Activated CD4-positive, alpha-beta T cell treated with anti-CD3 and anti-CD28 coated beads, Interleukin-2, amount 10 ng/mL, durations not matched to agents 7 days and 5 days (primary cell): Measurements from ENCODE around the gene IPO11. TPM values are rescaled to one million over a fixed set of nuclear protein-coding genes. Genes with fewer than 3 reads are reported as not detected.
A peak's percentile ranks its signal among the peaks of the same experiment; 100 is the strongest.

Experiments used
- CTCF ChIA-PET: fragments of 350-600 bp; sonication (Branson Sonifier 250); formaldehyde crosslinking; loops from one replicate; lab custom pipeline; 2021; ENCODE audit warnings: antibody characterized with exemption; lab: Charles Lee
- POLR2A ChIA-PET: fragments of 350-600 bp; sonication (Branson Sonifier 250); formaldehyde crosslinking; loops from one replicate; lab custom pipeline; 2021; ENCODE audit warnings: antibody characterized with exemption; lab: Charles Lee
- DNase-seq: peaks from one replicate; pipeline ENCODE4 v3.0.0-alpha.2; 2020
- H3K27ac Mint-ChIP-seq: one replicate; pipeline ENCODE4 v1.8.0; 2021; ENCODE audit warnings: mild to moderate bottlenecking, moderate library complexity, mixed read lengths
- H3K27me3 Mint-ChIP-seq: one replicate; pipeline ENCODE4 v1.8.0; 2021; ENCODE audit warnings: mixed read lengths
- H3K36me3 Mint-ChIP-seq: one replicate; pipeline ENCODE4 v1.8.0; 2021; ENCODE audit warnings: low read depth, mixed read lengths
- H3K4me1 Mint-ChIP-seq: one replicate; pipeline ENCODE4 v1.8.0; 2021; ENCODE audit warnings: mixed read lengths
- H3K4me3 Mint-ChIP-seq: one replicate; pipeline ENCODE4 v1.8.0; 2021; ENCODE audit warnings: mild to moderate bottlenecking, moderate library complexity, mixed read lengths
- H3K9me3 Mint-ChIP-seq: one replicate; pipeline ENCODE4 v1.8.0; 2021; ENCODE audit warnings: mixed read lengths
- total RNA-seq, 2 experiments: library from RNA; stranded (reverse); gene quantifications; one replicate each; pipeline ENCODE4 v1.2.3, GENCODE V29; 2021

Gene IPO11
- total RNA-seq, 2 experiments from 2014 or later: 27.3 to 29.9 TPM

- H3K27me3 Mint-ChIP-seq: no peaks in the 10 kb centered on the region
- CTCF ChIA-PET: interaction anchor here (0.6 to 3.6 kb wide), 15 partner anchors 9 to 200 kb away, joined by 3 to 22 read pairs (median 3); partner anchors contain the start of gene IPO11
- H3K27ac Mint-ChIP-seq: peak within 1 kb of the TSS; percentile 92
- peaks cover 18% of the 10 kb centered on the region for H3K36me3 Mint-ChIP-seq
- POLR2A ChIA-PET: interaction anchor here (0.6 to 2.2 kb wide), 4 partner anchors 9 to 131 kb away, joined by 3 to 8 read pairs (median 4); partner anchors contain the start of gene IPO11
- peak; percentile 96 for DNase-seq
- H3K4me1 Mint-ChIP-seq: peaks cover 31% of the 10 kb centered on the region
- H3K9me3 Mint-ChIP-seq: no peaks in the 10 kb centered on the region
- peak within 1 kb of the TSS; percentile 100 for H3K4me3 Mint-ChIP-seq
Observed at GRCh38 chr5:62403411-62404250, 8.9 kb upstream of the IPO11 start, which contains the start of gene DIMT1. TSS of gene DIMT1 (minus strand) at chr5:62403905. CDS start at chr5:62403772, 133 bp downstream.

GRCh38 chr5:62413711-62414110, 1.1 kb downstream of the IPO11 start:
- Mint-ChIP-seq H3K4me1 (peaks cover 22% of the 10 kb centered on the region), H3K36me3 (peaks cover 3% of the 10 kb centered on the region), H3K9me3 (no peaks in the 10 kb centered on the region), H3K4me3 (peak overlapping the region; percentile 83), H3K27me3 (no peaks in the 10 kb centered on the region), H3K27ac (peak overlapping the region; percentile 90)
- CTCF ChIA-PET: interaction anchor here (1.1 to 3.1 kb wide), 2 partner anchors 11 to 51 kb away, joined by 3 to 22 read pairs; partner anchors contain the start of gene DIMT1
- POLR2A ChIA-PET: no interaction called here
- no peak for DNase-seq

DNA sequence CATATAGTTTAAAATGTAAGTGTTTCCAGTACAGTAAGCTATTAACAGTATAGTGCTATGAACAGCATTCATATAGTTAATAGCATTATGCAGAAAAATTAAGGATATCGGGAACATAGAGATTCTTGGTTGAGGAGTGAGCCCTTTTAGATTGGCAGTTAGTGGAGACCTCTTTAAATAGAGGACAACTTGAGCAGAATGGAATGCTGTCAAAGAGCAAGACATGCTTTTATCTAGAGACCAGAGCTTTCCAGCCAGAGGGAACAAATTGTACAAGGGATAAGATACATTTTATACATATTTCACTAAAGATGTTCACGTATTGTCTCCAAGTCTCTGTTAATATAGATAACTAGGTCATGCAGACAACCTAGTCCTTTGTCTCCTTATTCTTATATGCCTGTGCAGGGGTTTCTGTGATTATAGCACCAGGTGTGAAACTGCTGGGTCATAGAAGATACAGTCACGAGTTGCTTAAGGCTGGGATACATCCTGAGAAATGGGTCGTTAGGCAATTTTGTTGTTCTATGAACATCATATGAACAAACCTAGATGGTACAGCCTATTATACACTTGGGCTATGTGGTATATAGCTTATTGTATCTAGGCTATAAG, 6.0 kb downstream of the IPO11 start:
- Mint-ChIP-seq H3K36me3 (peaks cover 3% of the 10 kb centered on the region), H3K9me3 (no peaks in the 10 kb centered on the region), H3K27me3 (no peaks in the 10 kb centered on the region), H3K4me3 (no peak overlapping the region), H3K4me1 (peaks cover 17% of the 10 kb centered on the region), H3K27ac (no peak overlapping the region)
- POLR2A ChIA-PET: no interaction called here
- no peak for DNase-seq
- CTCF ChIA-PET: interaction anchor here (0.8 to 1.1 kb wide), 4 partner anchors 12 to 15 kb away, joined by 3 to 5 read pairs (median 3); partner anchors contain the start of gene DIMT1

DNA sequence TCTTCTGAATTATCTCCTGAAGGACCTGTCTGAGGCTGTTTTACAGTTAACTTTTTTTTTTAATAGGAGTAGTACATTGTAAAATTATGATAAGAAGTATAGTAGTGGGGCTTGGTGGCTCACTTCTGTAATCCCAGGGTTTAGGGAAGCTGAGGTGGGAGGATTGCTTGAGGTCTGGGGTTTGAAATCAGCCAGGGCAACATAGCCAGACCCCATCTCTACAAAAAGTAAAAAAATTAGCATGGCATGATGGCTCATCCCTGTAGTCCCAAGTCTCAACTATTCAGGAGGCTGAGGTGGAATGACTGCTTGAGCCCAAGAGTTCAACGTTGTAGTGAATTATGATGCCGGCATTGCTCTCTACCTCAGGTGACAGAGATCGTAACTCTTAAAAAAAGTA, 7.0 kb downstream of the IPO11 start:
- H3K27me3 Mint-ChIP-seq: no peaks in the 10 kb centered on the region
- POLR2A ChIA-PET: no interaction called here

GRCh38 chr5:62421414-62421813, 8.9 kb downstream of the IPO11 start:
- Mint-ChIP-seq H3K36me3 (peaks cover 3% of the 10 kb centered on the region), H3K27ac (no peak overlapping the region), H3K27me3 (no peaks in the 10 kb centered on the region), H3K4me1 (peaks cover 5% of the 10 kb centered on the region), H3K9me3 (no peaks in the 10 kb centered on the region), H3K4me3 (no peak overlapping the region)
- DNase-seq: no peak
- CTCF ChIA-PET: interaction anchor here (0.9 to 1.8 kb wide), 3 partner anchors 9 to 12 kb away, joined by 3 to 8 read pairs (median 4); partner anchors contain the start of gene IPO11
- POLR2A ChIA-PET: no interaction called here

More for the DNA sequence above, 7.0 kb downstream of the IPO11 start:
- no peak for DNase-seq
- Mint-ChIP-seq H3K4me3 (no peak overlapping the region), H3K36me3 (peaks cover 3% of the 10 kb centered on the region), H3K27ac (no peak overlapping the region), H3K9me3 (no peaks in the 10 kb centered on the region), H3K4me1 (peaks cover 8% of the 10 kb centered on the region)
- CTCF ChIA-PET: interaction anchor here (0.6 kb wide), 1 partner anchor 235 kb away, joined by 3 read pairs; no protein-coding TSS in a partner anchor

- H3K27ac Mint-ChIP-seq: no peak overlapping the region
- no peaks in the 10 kb centered on the region for H3K27me3 Mint-ChIP-seq
- ChIA-PET POLR2A (no interaction called here), CTCF (no interaction called here)
- H3K36me3 Mint-ChIP-seq: no peaks in the 10 kb centered on the region
- DNase-seq: no peak
- H3K9me3 Mint-ChIP-seq: no peaks in the 10 kb centered on the region
- peaks cover 5% of the 10 kb centered on the region for H3K4me1 Mint-ChIP-seq
- H3K4me3 Mint-ChIP-seq: no peak overlapping the region
Observed at GRCh38 chr5:62424763-62425162, 12.2 kb downstream of the IPO11 start.

- ChIA-PET POLR2A (no interaction called here), CTCF (interaction anchor here (0.7 to 2.8 kb wide), 7 partner anchors 8 to 27 kb away, joined by 3 to 8 read pairs (median 4); no protein-coding TSS in a partner anchor)
- H3K4me1 Mint-ChIP-seq: peaks cover 10% of the 10 kb centered on the region
- no peaks in the 10 kb centered on the region for H3K9me3 Mint-ChIP-seq
- peak overlapping the region; percentile 9 for H3K27ac Mint-ChIP-seq
- DNase-seq: no peak
- no peaks in the 10 kb centered on the region for H3K36me3 Mint-ChIP-seq
- no peaks in the 10 kb centered on the region for H3K27me3 Mint-ChIP-seq
- H3K4me3 Mint-ChIP-seq: no peak overlapping the region
Observed at GRCh38 chr5:62431735-62432620, 19.4 kb downstream of the IPO11 start.

DNA sequence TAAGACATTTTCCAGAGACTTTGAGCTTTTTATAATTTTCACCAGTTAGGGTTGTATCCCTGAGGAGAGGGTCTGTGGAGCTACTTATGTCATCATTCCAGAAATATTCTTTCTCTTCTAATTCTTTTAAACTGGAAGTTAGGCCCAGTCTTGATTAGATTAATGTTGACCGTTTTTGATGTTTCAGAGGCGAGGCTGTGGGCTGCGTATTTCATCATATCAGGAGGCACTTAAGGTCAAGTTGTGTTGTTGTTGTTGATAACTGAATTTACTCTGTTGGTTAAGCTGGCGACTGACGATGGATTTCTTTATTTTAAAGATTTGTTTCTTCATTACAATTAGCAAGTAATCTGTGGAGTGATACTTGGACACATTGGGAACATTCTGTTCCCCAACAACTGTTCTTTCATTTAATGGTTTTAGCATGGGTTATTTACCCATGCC, 20.1 kb downstream of the IPO11 start:
- ChIA-PET POLR2A (no interaction called here), CTCF (interaction anchor here (0.7 to 1.6 kb wide), 3 partner anchors 11 to 21 kb away, joined by 3 to 4 read pairs (median 4); no protein-coding TSS in a partner anchor)
- H3K27ac Mint-ChIP-seq: no peak overlapping the region
- H3K4me1 Mint-ChIP-seq: peaks cover 10% of the 10 kb centered on the region
- no peak overlapping the region for H3K4me3 Mint-ChIP-seq
- no peaks in the 10 kb centered on the region for H3K9me3 Mint-ChIP-seq
- H3K36me3 Mint-ChIP-seq: no peaks in the 10 kb centered on the region
- H3K27me3 Mint-ChIP-seq: no peaks in the 10 kb centered on the region
- DNase-seq: no peak

GRCh38 chr5:62448528-62448927, 36.0 kb downstream of the IPO11 start:
- H3K27me3 Mint-ChIP-seq: no peaks in the 10 kb centered on the region
- H3K9me3 Mint-ChIP-seq: no peaks in the 10 kb centered on the region
- H3K4me1 Mint-ChIP-seq: no peaks in the 10 kb centered on the region
- ChIA-PET POLR2A (no interaction called here), CTCF (interaction anchor here (0.6 kb wide), 1 partner anchor 9 kb away, joined by 3 read pairs; no protein-coding TSS in a partner anchor)
- H3K36me3 Mint-ChIP-seq: peaks cover 10% of the 10 kb centered on the region
- no peak for DNase-seq
- no peak overlapping the region for H3K27ac Mint-ChIP-seq
- H3K4me3 Mint-ChIP-seq: no peak overlapping the region

- Mint-ChIP-seq H3K4me1 (no peaks in the 10 kb centered on the region), H3K9me3 (no peaks in the 10 kb centered on the region), H3K36me3 (peaks cover 12% of the 10 kb centered on the region), H3K27ac (no peak overlapping the region), H3K4me3 (no peak overlapping the region), H3K27me3 (no peaks in the 10 kb centered on the region)
- ChIA-PET CTCF (no interaction called here), POLR2A (no interaction called here)
- DNase-seq: no peak
Observed at GRCh38 chr5:62450259-62450658, 37.7 kb downstream of the IPO11 start.

GRCh38 chr5:62457071-62457470, 44.5 kb downstream of the IPO11 start:
- H3K27ac Mint-ChIP-seq: no peak overlapping the region
- no peaks in the 10 kb centered on the region for H3K9me3 Mint-ChIP-seq
- H3K27me3 Mint-ChIP-seq: no peaks in the 10 kb centered on the region
- peaks cover 5% of the 10 kb centered on the region for H3K4me1 Mint-ChIP-seq
- ChIA-PET POLR2A (no interaction called here), CTCF (no interaction called here)
- no peak for DNase-seq
- no peak overlapping the region for H3K4me3 Mint-ChIP-seq
- H3K36me3 Mint-ChIP-seq: peaks cover 4% of the 10 kb centered on the region

DNA sequence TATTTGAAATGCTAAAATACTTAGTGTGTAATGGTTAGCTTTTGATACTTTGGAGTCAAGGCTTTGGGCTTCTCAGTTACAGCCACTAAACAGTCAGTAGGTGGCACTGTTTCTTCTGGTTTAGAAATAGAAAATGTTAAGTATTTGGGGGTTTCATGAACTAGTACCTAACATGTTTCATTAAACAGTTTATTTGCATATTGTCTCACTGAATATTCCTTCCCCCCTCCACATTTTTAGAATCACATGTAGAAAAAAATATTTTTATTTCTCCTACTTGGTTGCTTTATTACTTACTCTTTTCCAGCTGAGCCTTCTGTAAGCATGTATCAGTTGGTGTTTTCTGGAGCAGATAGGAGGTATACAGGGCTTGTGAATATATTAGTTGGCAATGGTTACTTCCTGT, 48.0 kb downstream of the IPO11 start:
- CTCF ChIA-PET: interaction anchor here (0.6 to 1.5 kb wide), 4 partner anchors 17 to 319 kb away, joined by 3 to 5 read pairs (median 4); no protein-coding TSS in a partner anchor
- Mint-ChIP-seq H3K9me3 (no peaks in the 10 kb centered on the region), H3K4me1 (peaks cover 6% of the 10 kb centered on the region), H3K36me3 (no peaks in the 10 kb centered on the region), H3K4me3 (no peak overlapping the region), H3K27ac (no peak overlapping the region), H3K27me3 (no peaks in the 10 kb centered on the region)
- POLR2A ChIA-PET: no interaction called here
- peak; percentile 14 for DNase-seq
